Measurements from ENCODE around the gene UCP3. TPM values are rescaled to one million over a fixed set of nuclear protein-coding genes. Genes with fewer than 3 reads are reported as not detected.

The UCP3 gene
- total RNA-seq, 3 donors from 2014 or later (not counting 1 experiment from before 2014, with no cell fraction given) = 7.8 to 8.6 (median 8.5) TPM

DNA sequence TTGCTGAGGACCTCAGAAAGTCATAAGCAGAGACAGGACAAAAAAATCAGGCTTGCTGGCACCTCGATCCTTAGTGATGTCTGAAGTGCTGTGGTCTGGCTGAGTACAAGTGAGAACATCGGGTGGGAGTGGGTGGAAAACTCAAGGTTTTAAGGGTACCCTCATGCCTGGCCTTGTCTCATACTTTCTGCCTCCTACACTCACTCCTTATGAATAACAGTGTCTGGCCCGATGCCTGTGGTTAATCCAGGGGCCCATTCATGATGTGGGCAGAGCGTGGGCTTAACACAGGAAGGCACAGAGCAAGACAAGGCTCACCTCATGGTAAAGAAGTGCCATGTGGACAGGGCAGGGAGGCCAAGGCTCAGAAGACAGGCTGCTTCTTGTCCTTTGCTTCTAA is 11.0 kb upstream of the UCP3 start:
- intact Hi-C loops (cut with micrococcal nuclease) = loop anchor here (1.0 to 5.0 kb wide), 3 partner anchors 15 to 38 kb away; partner anchors contain the start of gene UCP2

GRCh38 chr11:74019104-74019738 is 10.3 kb upstream of the UCP3 start:
- Mint-ChIP-seq H3K27me3 (ENCODE audit: low read depth in 2 of 2) (no peaks in the 10 kb centered on the region), H3K27ac (no peak overlapping the region), H3K9me3 (no peaks in the 10 kb centered on the region), H3K4me3 (peak overlapping the region; percentile 38), H3K4me1 (peaks cover 19 to 20% of the 10 kb centered on the region in 2 donors), H3K36me3 (peaks cover 8% of the 10 kb centered on the region)
- WGBS (ENCODE audit: insufficient coverage) = 79% methylated on average over 3 of the region's 4 CpGs
- Histone ChIP-seq H3K9me3 (ENCODE audit: control insufficient read depth, insufficient read depth, low read length) (no peaks in the 10 kb centered on the region), H3K36me3 (ENCODE audit: control insufficient read depth, insufficient read depth, low read length) (peaks cover 5% of the 10 kb centered on the region), H3K27me3 (ENCODE audit: control insufficient read depth, insufficient read depth, low read length) (no peaks in the 10 kb centered on the region), H3K27ac (ENCODE audit: low read length) (peak overlapping the region; percentile 15), H3K4me1 (ENCODE audit: control insufficient read depth, insufficient read depth, low read length) (peaks cover 50% of the 10 kb centered on the region), H3K4me3 (ENCODE audit: low read length) (no peak overlapping the region)
- TF ChIP-seq, protein P1, sequence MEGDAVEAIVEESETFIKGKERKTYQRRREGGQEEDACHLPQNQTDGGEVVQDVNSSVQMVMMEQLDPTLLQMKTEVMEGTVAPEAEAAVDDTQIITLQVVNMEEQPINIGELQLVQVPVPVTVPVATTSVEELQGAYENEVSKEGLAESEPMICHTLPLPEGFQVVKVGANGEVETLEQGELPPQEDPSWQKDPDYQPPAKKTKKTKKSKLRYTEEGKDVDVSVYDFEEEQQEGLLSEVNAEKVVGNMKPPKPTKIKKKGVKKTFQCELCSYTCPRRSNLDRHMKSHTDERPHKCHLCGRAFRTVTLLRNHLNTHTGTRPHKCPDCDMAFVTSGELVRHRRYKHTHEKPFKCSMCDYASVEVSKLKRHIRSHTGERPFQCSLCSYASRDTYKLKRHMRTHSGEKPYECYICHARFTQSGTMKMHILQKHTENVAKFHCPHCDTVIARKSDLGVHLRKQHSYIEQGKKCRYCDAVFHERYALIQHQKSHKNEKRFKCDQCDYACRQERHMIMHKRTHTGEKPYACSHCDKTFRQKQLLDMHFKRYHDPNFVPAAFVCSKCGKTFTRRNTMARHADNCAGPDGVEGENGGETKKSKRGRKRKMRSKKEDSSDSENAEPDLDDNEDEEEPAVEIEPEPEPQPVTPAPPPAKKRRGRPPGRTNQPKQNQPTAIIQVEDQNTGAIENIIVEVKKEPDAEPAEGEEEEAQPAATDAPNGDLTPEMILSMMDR (IDR thresholded peaks at IDR 0.05) = no peak
- intact Hi-C loops (cut with micrococcal nuclease) = no loop called here
- ATAC-seq = peak in 1 of 3 donors; percentile 11
- DNase-seq = no peak

More for the DNA sequence above, 11.0 kb upstream of the UCP3 start:
- Histone ChIP-seq H3K27ac (ENCODE audit: low read length) (peak overlapping the region; percentile 15), H3K36me3 (ENCODE audit: control insufficient read depth, insufficient read depth, low read length) (peaks cover 5% of the 10 kb centered on the region), H3K27me3 (ENCODE audit: control insufficient read depth, insufficient read depth, low read length) (no peaks in the 10 kb centered on the region), H3K4me1 (ENCODE audit: control insufficient read depth, insufficient read depth, low read length) (peaks cover 47% of the 10 kb centered on the region), H3K4me3 (ENCODE audit: low read length) (no peak overlapping the region), H3K9me3 (ENCODE audit: control insufficient read depth, insufficient read depth, low read length) (no peaks in the 10 kb centered on the region)
- H3K4me1 Mint-ChIP-seq = peaks cover 20 to 23% of the 10 kb centered on the region in 2 donors
- no peak overlapping the region for H3K4me3 Mint-ChIP-seq
- 22% methylated on average over 4 of the region's 4 CpGs for WGBS (ENCODE audit: insufficient coverage)
- DNase-seq (peak; percentile 45 to 46), ATAC-seq (peak; percentile 76 to 96 (median 87))
- H3K36me3 Mint-ChIP-seq = peaks cover 8% of the 10 kb centered on the region
- H3K27me3 Mint-ChIP-seq (ENCODE audit: low read depth in 2 of 2) = no peaks in the 10 kb centered on the region
- H3K27ac Mint-ChIP-seq = no peak overlapping the region
- H3K9me3 Mint-ChIP-seq = no peaks in the 10 kb centered on the region
- TF ChIP-seq, protein P1 (IDR thresholded peaks at IDR 0.05) = no peak

- Mint-ChIP-seq H3K27me3 (ENCODE audit: low read depth in 2 of 2) (no peaks in the 10 kb centered on the region), H3K4me3 (no peak overlapping the region), H3K4me1 (peaks cover 14 to 17% of the 10 kb centered on the region in 2 donors), H3K36me3 (peaks cover 3% of the 10 kb centered on the region), H3K9me3 (no peaks in the 10 kb centered on the region), H3K27ac (no peak overlapping the region)
- Histone ChIP-seq H3K9me3 (ENCODE audit: control insufficient read depth, insufficient read depth, low read length) (no peaks in the 10 kb centered on the region), H3K27me3 (ENCODE audit: control insufficient read depth, insufficient read depth, low read length) (no peaks in the 10 kb centered on the region), H3K36me3 (ENCODE audit: control insufficient read depth, insufficient read depth, low read length) (peaks cover 5% of the 10 kb centered on the region), H3K27ac (ENCODE audit: low read length) (no peak overlapping the region), H3K4me1 (ENCODE audit: control insufficient read depth, insufficient read depth, low read length) (peaks cover 52% of the 10 kb centered on the region), H3K4me3 (ENCODE audit: low read length) (no peak overlapping the region)
- no peak for ATAC-seq
- intact Hi-C loops (cut with micrococcal nuclease) = no loop called here
- TF ChIP-seq, protein P1 (IDR thresholded peaks at IDR 0.05) = no peak
- 91% methylated on average over 9 of the region's 9 CpGs for WGBS (ENCODE audit: insufficient coverage)
- DNase-seq = no peak
Measured at GRCh38 chr11:74018331-74019005, 9.6 kb upstream of the UCP3 start.
